DMS114 treated with DMSO at 0.1 percent for 48 hours (cell line): ENCODE results near the gene DNAL4.
"Not testable (repeated sequence)": the region's sequence is repeated elsewhere in the genome, so short reads cannot be mapped to it uniquely, and the experiment has no call there.

Experiments used
- DNase-seq: peaks from one replicate; lab custom pipeline; 2025; ENCODE audit not compliant: unreplicated experiment; lab: John Stamatoyannopoulos, UW

DNAL4 gene

GRCh38 chr22:38827510-38827909 lies 33.6 kb upstream of the DNAL4 start:
- DNase-seq = no peak

DNA sequence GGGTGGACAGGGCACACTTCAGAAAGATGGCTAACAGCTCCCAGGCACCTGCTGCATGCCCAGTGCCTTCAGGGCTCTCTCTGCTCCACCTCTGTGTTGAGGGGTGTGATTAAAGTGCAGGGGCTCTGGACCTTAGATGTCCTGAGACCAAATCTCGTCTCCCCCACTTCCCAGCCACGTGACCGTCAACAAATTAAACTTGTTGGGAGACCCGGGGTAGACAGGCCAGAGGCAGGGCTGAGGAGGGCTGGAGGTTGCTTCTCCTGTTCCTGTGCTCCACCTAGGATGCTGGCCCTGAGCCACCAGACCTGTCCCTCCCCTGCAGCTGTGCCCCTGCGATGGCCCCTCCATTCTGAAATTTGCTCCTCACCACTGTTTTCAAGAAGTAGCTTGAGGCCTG lies 32.9 kb upstream of the DNAL4 start:
- DNase-seq = no peak

- no peak for DNase-seq
These were observed 32.4 kb upstream of the DNAL4 start for GRCh38 chr22:38826386-38826785.

DNA sequence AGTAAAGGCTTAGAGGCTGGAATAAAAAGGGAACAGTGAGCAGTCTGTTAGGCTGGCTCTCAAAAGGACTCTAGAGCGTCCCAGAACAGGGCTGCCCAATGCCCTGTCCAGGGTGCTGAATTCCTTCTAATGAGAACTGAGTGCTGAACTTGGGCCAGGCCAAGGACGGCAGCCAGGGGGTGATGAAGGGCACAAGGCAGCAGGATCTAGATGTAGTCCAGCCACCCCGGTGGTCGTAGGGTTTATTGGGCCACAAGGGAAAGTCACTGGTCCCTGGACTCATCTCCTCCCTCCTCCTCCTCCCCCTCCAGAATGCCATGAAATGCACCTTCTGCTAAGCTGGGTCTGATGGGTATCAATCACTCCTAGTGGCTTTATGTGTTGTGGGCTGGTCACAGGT lies 30.6 kb upstream of the DNAL4 start:
- DNase-seq = no peak

DNA sequence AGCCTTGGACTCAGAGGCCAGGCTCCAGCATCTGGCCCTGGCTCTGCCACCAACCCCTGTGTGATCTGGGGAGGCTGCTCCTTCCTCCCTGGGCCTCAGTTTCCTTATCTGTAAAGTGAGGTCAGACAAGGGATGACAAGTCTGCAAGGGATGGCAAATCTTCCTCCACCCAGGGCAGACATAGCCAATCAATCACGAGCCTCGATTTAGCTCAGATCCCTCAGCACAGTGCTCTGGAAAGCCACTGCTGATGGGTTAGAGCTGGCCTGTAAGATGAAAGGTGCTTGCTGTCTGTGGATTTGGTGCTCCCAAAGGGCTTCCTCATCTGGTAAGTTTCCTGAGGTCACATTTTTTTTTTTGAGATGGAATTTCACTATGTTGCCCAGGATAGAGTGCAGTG lies 29.7 kb upstream of the DNAL4 start:
- DNase-seq = no peak

DNA sequence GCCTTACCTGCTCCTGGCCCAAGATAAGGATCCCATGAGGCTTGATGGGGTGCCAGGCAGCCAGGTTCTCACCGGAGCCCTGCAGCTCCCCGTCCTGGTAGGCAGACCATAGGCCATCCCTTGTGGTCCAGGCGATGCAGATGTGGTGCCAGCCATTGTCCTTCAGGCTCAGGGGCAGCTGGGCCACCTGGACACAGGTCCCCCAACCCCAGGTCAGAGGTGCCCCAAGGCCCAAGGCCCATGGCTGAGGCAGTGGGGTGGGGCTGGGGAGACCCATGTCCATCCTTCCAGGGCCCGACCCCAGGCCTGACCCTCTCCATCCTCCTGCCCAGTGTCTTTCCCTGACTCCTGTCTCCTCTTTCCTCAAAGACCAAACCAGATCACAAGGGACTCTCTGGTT lies 29.1 kb upstream of the DNAL4 start:
- DNase-seq = no peak

- DNase-seq = no peak
These were observed 26.1 kb upstream of the DNAL4 start for GRCh38 chr22:38820020-38820419.

DNA sequence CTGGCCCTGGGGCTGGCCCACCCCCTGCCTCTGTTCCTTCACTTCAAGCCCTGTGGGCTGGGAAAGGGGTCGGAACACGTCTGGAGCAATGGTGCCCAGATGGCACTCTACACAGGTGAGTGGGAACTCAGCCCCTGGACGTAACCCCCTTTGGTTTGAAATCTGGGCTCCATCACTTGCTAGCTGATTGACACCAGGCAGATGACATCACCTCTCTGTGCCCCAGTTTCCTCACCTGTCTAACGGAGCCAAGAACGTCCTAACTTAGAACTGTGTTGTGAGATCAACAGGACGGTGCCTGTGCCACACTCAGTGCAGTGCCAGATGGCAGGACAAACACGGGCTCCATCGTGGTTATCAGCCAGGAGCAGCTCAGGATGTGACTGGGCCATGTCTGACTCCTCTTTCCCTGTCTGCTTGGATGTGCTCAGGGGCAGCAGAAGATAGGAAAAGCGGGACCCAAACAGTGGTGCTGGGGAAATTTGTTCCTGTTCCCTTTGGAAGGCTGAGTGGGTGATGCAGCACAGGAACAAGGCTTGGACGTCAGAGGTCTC lies 25.5 kb upstream of the DNAL4 start:
- DNase-seq = no peak

GRCh38 chr22:38817196-38817595 lies 23.3 kb upstream of the DNAL4 start:
- no peak for DNase-seq

- no peak for DNase-seq
These were observed 21.9 kb upstream of the DNAL4 start for GRCh38 chr22:38815842-38816241.

GRCh38 chr22:38811241-38811640 lies 17.3 kb upstream of the DNAL4 start:
- no peak for DNase-seq

DNA sequence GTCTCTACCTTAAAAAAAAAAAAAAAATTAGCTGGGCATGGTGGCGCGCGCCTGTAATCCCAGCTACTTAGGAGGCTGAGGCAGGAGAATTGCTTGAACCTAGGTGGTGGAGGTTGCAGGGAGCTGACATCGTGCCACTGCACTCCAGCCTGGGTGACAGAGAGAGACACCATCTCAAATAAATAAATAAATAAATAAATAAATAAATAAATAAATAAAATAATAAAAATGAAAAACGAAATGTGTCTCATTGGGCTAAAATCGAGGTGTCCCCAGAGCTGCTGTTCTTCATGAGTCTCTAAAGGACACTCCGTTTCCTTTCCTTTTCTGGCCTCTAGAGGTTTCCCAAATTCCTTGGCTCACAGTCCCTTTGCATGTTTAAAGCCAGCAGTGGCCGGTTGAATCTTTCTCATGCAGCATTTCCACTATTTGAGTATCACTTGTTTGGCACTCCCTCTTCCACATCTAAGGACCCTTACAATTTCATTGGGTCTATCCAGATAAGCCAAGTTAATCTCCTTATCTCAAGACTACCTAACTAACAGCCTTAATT lies 11.2 kb upstream of the DNAL4 start:
- DNase-seq = not testable (repeated sequence)

DNA sequence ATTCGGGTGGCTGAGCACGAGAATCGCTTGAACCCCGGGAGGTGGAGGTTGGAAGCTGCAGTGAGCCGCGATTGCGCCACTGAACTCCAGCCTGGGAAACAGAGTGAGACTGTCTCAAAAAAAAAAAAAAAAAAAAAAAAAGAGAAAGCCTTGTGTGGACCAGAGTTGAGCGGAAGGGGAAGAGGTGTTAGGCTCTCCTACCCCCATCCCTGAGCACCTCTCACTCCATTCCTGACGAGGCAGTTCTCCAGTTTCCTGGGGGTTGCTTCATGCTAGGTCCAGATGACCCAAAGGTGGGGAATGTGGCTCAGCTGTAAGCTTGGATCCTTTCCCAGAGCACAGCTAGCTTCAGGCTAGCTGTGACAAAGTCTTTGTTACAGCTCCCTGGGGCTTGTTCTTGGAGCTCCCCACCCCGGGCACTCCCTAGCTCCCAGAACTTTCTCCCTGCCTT lies 8.8 kb upstream of the DNAL4 start:
- DNase-seq = no peak

- no peak for DNase-seq
These were observed 5.5 kb upstream of the DNAL4 start for GRCh38 chr22:38799265-38800002.

DNA sequence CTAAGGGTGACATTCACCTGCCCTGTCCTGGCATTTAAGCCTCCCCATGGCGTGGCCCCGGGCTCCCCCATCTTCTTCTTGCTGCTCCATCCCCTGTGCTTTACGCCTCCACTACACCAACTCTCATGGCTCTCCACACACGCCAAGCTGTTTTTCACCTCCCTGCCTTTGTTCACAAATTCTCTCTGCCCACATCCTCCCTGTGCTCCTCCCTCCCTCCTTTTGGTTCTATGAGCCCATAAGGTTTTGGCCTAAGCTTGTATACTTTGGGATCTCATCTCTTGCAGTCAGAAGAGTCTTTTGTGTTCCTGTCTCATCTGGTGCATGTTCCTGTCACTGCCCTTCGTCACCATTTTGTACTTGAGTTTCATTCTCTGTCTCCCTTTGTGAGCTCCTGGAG lies 4.6 kb upstream of the DNAL4 start:
- DNase-seq = no peak

GRCh38 chr22:38796262-38796957 lies 2.5 kb upstream of the DNAL4 start:
- no peak for DNase-seq

- no peak for DNase-seq
These were observed 1.6 kb upstream of the DNAL4 start for GRCh38 chr22:38795569-38795968.

- DNase-seq = no peak
These were observed 626 bp downstream of the DNAL4 start for GRCh38 chr22:38793317-38793716.

- DNase-seq = no peak
These were observed 1.1 kb downstream of the DNAL4 start for GRCh38 chr22:38792833-38793232.

- no peak for DNase-seq
These were observed 4.3 kb downstream of the DNAL4 start for GRCh38 chr22:38789606-38790005.

DNA sequence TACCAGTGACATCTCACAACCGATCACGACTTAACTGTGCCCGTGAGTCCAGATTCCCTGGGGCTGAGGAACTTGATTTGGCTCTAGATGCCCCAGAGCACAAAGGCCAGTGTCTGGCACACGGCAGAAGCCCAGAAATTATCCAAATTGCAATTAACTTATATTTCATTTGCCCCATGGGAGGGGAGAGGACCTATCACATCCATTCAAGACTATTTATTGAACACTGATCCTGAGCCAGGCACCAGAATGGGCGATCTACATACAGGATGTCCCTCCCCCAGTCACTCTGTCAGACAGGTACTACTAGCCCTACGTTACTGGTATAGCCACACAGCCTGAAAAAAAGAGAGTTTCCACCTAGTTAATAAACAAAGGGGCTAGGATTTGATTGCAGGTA lies 5.1 kb downstream of the DNAL4 start:
- no peak for DNase-seq
